NOMO-1 treated with dmso at 0.1 percent for 144 hours (cell line): ENCODE measurements around the gene OLFML3.

Experiments used
- DNase-seq: peaks from one replicate; lab custom pipeline; 2025; ENCODE audit not compliant: unreplicated experiment; lab: John Stamatoyannopoulos, UW

OLFML3 gene

DNA sequence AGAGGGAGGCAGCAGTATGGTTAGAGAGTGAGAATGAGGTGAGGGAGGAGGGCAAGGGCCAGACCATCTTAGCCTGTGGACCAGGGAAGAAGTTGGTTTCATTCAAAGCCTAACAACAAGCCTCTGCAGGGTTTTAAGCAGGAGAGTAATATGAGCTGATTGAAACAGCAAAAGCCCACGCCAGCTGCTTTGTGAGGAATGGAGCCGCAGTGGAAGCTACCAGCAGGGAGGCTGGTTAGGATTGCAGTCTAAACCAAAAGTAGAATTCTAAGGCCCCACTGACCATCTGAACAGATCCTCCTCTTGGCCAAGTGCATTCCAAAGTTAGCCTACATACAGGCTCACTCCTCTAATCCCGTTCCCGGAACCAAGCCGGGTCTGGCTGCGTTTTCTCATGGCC lies 44.8 kb downstream of the OLFML3 start:
- no peak for DNase-seq

DNA sequence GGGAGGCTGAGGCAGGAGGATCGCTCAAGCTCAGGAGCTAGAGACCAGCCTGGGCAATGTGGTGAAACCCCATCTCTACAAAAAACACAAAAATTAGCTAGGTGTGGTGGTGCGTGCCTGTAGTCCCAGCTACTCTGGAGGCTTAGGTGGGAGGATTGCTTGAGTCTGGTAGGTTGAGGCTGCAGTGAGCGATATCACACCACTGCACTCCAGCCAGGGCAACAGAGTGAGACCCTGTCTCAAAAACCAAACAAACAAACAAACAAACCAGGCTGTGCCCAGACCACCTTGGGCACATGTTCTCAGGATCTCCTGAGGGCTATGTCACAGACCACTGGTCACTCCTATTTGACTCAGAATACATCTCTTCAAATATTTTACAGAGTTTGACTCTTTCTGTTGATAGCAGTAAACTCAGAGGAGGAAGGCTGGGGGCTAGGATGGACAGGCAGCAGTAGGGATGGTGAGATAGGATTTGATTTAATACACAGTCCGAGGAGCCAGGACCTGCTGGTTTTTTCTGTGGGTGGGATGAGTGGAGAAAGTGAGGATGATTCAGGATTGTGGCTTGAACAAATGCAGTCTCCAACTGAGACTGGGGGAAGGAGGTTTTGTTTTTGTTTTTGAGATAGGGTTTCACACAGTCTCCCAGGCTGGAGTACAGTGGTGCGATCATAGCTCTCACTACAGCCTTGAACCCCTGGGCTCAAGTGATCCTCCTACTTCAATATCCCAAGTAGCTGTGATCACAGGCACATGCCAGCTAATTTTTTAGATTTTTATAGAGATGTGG lies 46.5 kb downstream of the OLFML3 start:
- no peak for DNase-seq

DNA sequence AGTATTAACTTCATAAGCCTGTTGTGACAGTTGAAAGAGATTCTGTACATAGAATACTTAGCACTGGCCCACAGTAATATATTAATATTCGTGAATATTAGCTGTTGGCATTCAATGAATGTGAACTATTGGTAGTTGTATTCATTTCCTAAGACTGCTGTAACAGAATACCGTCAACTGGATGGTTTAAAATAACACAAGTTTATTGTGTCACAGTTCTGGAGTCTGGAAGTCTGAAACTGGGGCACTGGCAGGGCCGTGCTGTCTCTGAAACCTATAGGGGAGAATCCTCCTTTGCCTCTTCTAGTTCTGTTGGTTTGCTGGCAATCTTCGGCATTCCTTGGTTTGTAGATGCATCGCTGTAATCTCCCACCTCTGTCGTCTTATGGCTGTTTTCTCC lies 47.5 kb downstream of the OLFML3 start:
- no peak for DNase-seq
